ENCODE data around the gene PXMP4. TPM values are rescaled to one million over a fixed set of nuclear protein-coding genes. Genes with fewer than 3 reads are reported as not detected.

PXMP4 gene
- total and polyA plus RNA-seq, 2 of the 4 experiments (the other 2 are of a cell fraction): 3.6 to 7.1 TPM

GRCh38 chr20:33731693-33732165, 11.6 kb upstream of the PXMP4 start, which contains the start of gene ZNF341:
Gene ZNF341 (plus strand): TSS chr20:33731996. CDS start chr20:33732022, 26 bp downstream.
- no TSS peak for BruUV-seq (replicated peaks)
- intact Hi-C loops (cut with micrococcal nuclease): loop anchor here (2.0 to 5.0 kb wide), 3 partner anchors 64 to 275 kb away; partner anchors contain the start of genes ACTL10 and CHMP4B

More at GRCh38 chr20:33731693-33732165, 11.6 kb upstream of the PXMP4 start, which contains the start of gene ZNF341:
- H3K4me1 ChIP-seq (ENCODE audit: control insufficient read depth, insufficient read depth, low read length): peaks cover 18% of the 10 kb centered on the region
- H2BK5ac ChIP-seq (ENCODE audit: low read depth, low read length, poor library complexity, severe bottlenecking): peak within 1 kb of the TSS; percentile 49
- peak within 1 kb of the TSS; percentile 90 for H3K4ac ChIP-seq (ENCODE audit: low read depth, low read length)
- dilution Hi-C loops (cut with HindIII; ENCODE audit: low sequenced_read_pairs, unreplicated experiment) (no loop called here), in situ Hi-C loops (cut with MboI; ENCODE audit: low sequenced_read_pairs) (no loop called here)
- peak within 1 kb of the TSS; percentile 81 for H3K27ac ChIP-seq (ENCODE audit: insufficient read depth, low read length)
- H3K14ac ChIP-seq (replicated peaks; ENCODE audit: low read depth, low read length): peak within 1 kb of the TSS; percentile 70
- peak within 1 kb of the TSS; percentile 38 for H3K18ac ChIP-seq (ENCODE audit: low read depth, low read length)
- H3K79me1 ChIP-seq (ENCODE audit: low read depth in 1 of 2, low read length in 2 of 2): peaks cover 12 to 33% of the 10 kb centered on the region in 2 experiments; a peak in 3 of 4 replicates
- H3K23ac ChIP-seq (ENCODE audit: low read depth, low read length): peak within 1 kb of the TSS; percentile 85
- peak within 1 kb of the TSS; percentile 43 for H3K4me3 ChIP-seq (ENCODE audit: insufficient read depth, low read depth, low read length)
- peak within 1 kb of the TSS; percentile 97 to 100 for H4K8ac ChIP-seq (ENCODE audit: low read depth in 2 of 2, low read length in 2 of 2)
- H3K36me3 ChIP-seq (ENCODE audit: control insufficient read depth, insufficient read depth, low read length): no peaks in the 10 kb centered on the region; the same call in 1 of the 2 replicates
- H4K20me1 ChIP-seq (ENCODE audit: insufficient read depth, low read length): no peaks in the 10 kb centered on the region
- TF ChIP-seq RCOR1 (IDR thresholded peaks at IDR 0.05; ENCODE audit: insufficient replicate concordance, low read length): no peak
- peak; percentile 77 for TF ChIP-seq SMC3 (IDR thresholded peaks at IDR 0.05; ENCODE audit: low read depth, low read length)
- peak; percentile 87 for TF ChIP-seq CTCF (conservative IDR thresholded peaks at IDR 0.05; ENCODE audit: low read depth, low read length)
- no peak for TF ChIP-seq POLR2A (IDR thresholded peaks at IDR 0.05; ENCODE audit: low read depth, low read length)
- no peak for TF ChIP-seq BHLHE40 (IDR thresholded peaks at IDR 0.05; ENCODE audit: low read depth, low read length)
- no peak for TF ChIP-seq RFX5 (IDR thresholded peaks at IDR 0.05; ENCODE audit: low read depth, low read length)
- peak; percentile 34; the same call in 1 of the 2 replicates for TF ChIP-seq MAZ (IDR thresholded peaks at IDR 0.05; ENCODE audit: borderline replicate concordance, low read depth, low read length)
- no peak for TF ChIP-seq CHD1 (IDR thresholded peaks at IDR 0.05; ENCODE audit: low read depth, low read length)
- no peak for TF ChIP-seq ELK1 (IDR thresholded peaks at IDR 0.05; ENCODE audit: borderline replicate concordance, low read depth, low read length)
- peak; percentile 69 for TF ChIP-seq RAD21 (IDR thresholded peaks at IDR 0.05; ENCODE audit: low read length)
- no peak for TF ChIP-seq MXI1 (IDR thresholded peaks at IDR 0.05; ENCODE audit: borderline replicate concordance, low read depth, low read length)
- H2BK120ac ChIP-seq (ENCODE audit: low read depth, low read length): peak within 1 kb of the TSS; percentile 74
- H4K91ac ChIP-seq (ENCODE audit: insufficient read depth, low read depth, low read length): peak within 1 kb of the TSS; percentile 84
- H4K5ac ChIP-seq (ENCODE audit: low read depth, low read length): peak within 1 kb of the TSS; percentile 94
- H3K56ac ChIP-seq (ENCODE audit: extremely low read depth, insufficient read depth, low read length): peak within 1 kb of the TSS; percentile 76
- peak within 1 kb of the TSS; percentile 94 for H2AK5ac ChIP-seq (ENCODE audit: low read depth, low read length)
- peak; percentile 76 for DNase-seq
- H2BK15ac ChIP-seq (ENCODE audit: low read depth, low read length): peak within 1 kb of the TSS; percentile 74; the same call in 1 of the 3 replicates
- H3K9ac ChIP-seq (ENCODE audit: low read depth, low read length): peak within 1 kb of the TSS; percentile 72
- H2BK20ac ChIP-seq (ENCODE audit: low read depth, low read length): peak within 1 kb of the TSS; percentile 21; the same call in 1 of the 2 replicates
- ATAC-seq (ENCODE audit: low read depth): peak; percentile 84
- H3K9me3 ChIP-seq (ENCODE audit: control insufficient read depth, insufficient read depth, low read length): peaks cover 3% of the 10 kb centered on the region
- 8% methylated on average over 39 of the region's 57 CpGs; no CpG with 5 or more reads in 1 of the 2 experiments for WGBS, 2 experiments (ENCODE audit: extremely low coverage in 2 of 2, insufficient read length in 1 of 2)
- peak within 1 kb of the TSS; percentile 80 for H3K4me2 ChIP-seq (ENCODE audit: low read depth, low read length)
- POLR2A ChIA-PET (ENCODE audit: unreplicated experiment): interaction anchor here (0.6 kb wide), 1 partner anchor 260 kb away, joined by 3 read pairs; no protein-coding TSS in a partner anchor
- H2AK9ac ChIP-seq (replicated peaks; ENCODE audit: low read depth, low read length, poor library complexity): peak within 1 kb of the TSS; percentile 74
- H3K9me1 ChIP-seq (ENCODE audit: insufficient read depth, low read length): peaks cover 7% of the 10 kb centered on the region; the same call in 1 of the 2 replicates
- CTCF ChIA-PET: interaction anchor here (0.8 kb wide), 2 partner anchors 79 to 259 kb away, joined by 3 read pairs; no protein-coding TSS in a partner anchor
- H2AFZ ChIP-seq (replicated peaks; ENCODE audit: low read length, poor library complexity): peak within 1 kb of the TSS; percentile 99
- H3K27me3 ChIP-seq (ENCODE audit: control insufficient read depth, insufficient read depth, low read length): no peaks in the 10 kb centered on the region; the same call in 1 of the 2 replicates
